Lung (tissue), 12 donors: ENCODE data around the gene SPDYA. TPM values are rescaled to one million over a fixed set of nuclear protein-coding genes. Genes with fewer than 3 reads are reported as not detected.

ENCODE experiments used
- ATAC-seq: fragments of 200-7000 bp; cut with Tn5 transposase; one replicate; pipeline ENCODE4 v1.9.1; 2020; ENCODE audit warnings: moderate number of reproducible peaks; ENCODE audit not compliant: insufficient read depth, low FRiP score
- DNase-seq, 3 donors: peaks; one replicate each; pipeline ENCODE4 v3.0.0-alpha.2; 2013 to 2017
- H3K27ac ChIP-seq, 2 donors: one replicate each; pipeline ENCODE4 v1.5.1; 2013; ENCODE audit warnings: mild to moderate bottlenecking in 2 of 2, moderate library complexity in 2 of 2, control low read depth in 1 of 2, inconsistent platforms in 1 of 2, low read depth in 1 of 2, low read length in 1 of 2
- H3K27me3 ChIP-seq, 3 donors: one replicate each; pipeline ENCODE4 v1.5.1; 2013; ENCODE audit warnings: low read length in 2 of 3; ENCODE audit not compliant: control insufficient read depth in 3 of 3, insufficient read depth in 3 of 3
- H3K36me3 ChIP-seq, 4 donors: one replicate each; pipeline ENCODE4 v1.5.1; 2013; ENCODE audit warnings: low read length in 4 of 4, mild to moderate bottlenecking in 1 of 4, moderate library complexity in 1 of 4; ENCODE audit not compliant: control insufficient read depth in 4 of 4, insufficient read depth in 4 of 4
- H3K4me1 ChIP-seq, 5 donors: one replicate each; pipeline ENCODE4 v1.5.1; 2013; ENCODE audit warnings: low read length in 5 of 5, mild to moderate bottlenecking in 2 of 5, moderate library complexity in 1 of 5; ENCODE audit not compliant: control insufficient read depth in 5 of 5, insufficient read depth in 5 of 5
- H3K4me3 ChIP-seq: one replicate; pipeline ENCODE4 v1.5.1; 2013; ENCODE audit warnings: mild to moderate bottlenecking, control low read depth, moderate library complexity
- H3K9ac ChIP-seq, 2 donors: one replicate each; pipeline ENCODE4 v1.5.1; 2013; ENCODE audit warnings: low read length in 2 of 2, control low read depth in 1 of 2; ENCODE audit not compliant: insufficient read depth in 1 of 2
- H3K9me3 ChIP-seq, 4 donors: one replicate each; pipeline ENCODE4 v1.5.1; 2013; ENCODE audit warnings: low read length in 3 of 4, mild to moderate bottlenecking in 1 of 4, moderate library complexity in 1 of 4; ENCODE audit not compliant: control insufficient read depth in 4 of 4, insufficient read depth in 3 of 4
- WGBS, 2 donors: extraction: QIAGEN DNeasy Blood & Tissue Kit; methylation state at CpG; one replicate each; pipeline ENCODE4 v1.1.7; 2013; 5-methylcytosine and 5-hydroxymethylcytosine counted together
- polyA plus RNA-seq, 2 donors: library from polyadenylated mRNA; stranded (reverse); fragments of 200-250 nt; gene quantifications; one replicate each; pipeline ENCODE4 v1.2.1, GENCODE V29; 2013
- total RNA-seq, 2 donors: library from RNA; depleted of rRNA in 1 of 2; stranded (reverse); fragments of >200 nt in 1 of 2; gene quantifications; one replicate each; pipeline ENCODE4 v1.2.1, GENCODE V29; 2014 to 2021
- TF ChIP-seq, protein P1 (sequence below): IDR thresholded peaks from 2 replicates; pipeline ENCODE4 v1.5.1; 2012; ENCODE audit warnings: mild to moderate bottlenecking; ENCODE audit errors: control extremely low read depth, extremely low read depth
- donor health status: control.
- donor health status: control.
- donor health status: Bipolar disorder and iron deficiency.
- donor health status: healthy.
- donor health status: DM: yes; HTN: yes; CAD: no.

The SPDYA gene
- total and polyA plus RNA-seq, 4 donors = 0.10 to 6.9 (median 0.62) TPM

DNA sequence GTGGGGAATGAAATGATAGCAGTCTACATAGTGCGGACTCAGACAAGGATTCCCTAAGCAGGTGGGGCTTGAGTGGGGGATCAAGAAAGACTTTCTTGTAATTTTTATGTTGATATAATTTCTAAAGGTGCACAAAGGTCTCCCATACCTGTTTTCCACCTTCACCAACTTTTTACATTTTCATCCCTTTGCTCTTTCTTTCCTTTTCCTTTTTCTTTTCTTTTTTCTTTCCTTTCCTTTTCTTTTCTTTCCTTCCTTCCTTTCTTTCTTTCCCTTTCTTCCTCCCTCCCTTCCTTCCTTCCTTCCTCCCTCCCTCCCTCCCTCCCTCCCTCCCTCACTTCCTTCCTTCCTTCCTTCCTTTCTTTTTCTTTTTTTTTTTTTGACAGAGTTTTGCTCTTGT is 69.6 kb downstream of the SPDYA start:
- Histone ChIP-seq H3K27ac (no peak overlapping the region), H3K36me3 (no peaks in the 10 kb centered on the region), H3K4me3 (no peak overlapping the region), H3K9me3 (no peaks in the 10 kb centered on the region), H3K27me3 (peaks cover 0 to 11% (median 0%) of the 10 kb centered on the region in 3 donors), H3K9ac (no peak overlapping the region), H3K4me1 (no peaks in the 10 kb centered on the region)
- WGBS, 2 donors = 82 to 87% methylated on average over 1 of the region's 1 CpG
- TF ChIP-seq, protein P1, sequence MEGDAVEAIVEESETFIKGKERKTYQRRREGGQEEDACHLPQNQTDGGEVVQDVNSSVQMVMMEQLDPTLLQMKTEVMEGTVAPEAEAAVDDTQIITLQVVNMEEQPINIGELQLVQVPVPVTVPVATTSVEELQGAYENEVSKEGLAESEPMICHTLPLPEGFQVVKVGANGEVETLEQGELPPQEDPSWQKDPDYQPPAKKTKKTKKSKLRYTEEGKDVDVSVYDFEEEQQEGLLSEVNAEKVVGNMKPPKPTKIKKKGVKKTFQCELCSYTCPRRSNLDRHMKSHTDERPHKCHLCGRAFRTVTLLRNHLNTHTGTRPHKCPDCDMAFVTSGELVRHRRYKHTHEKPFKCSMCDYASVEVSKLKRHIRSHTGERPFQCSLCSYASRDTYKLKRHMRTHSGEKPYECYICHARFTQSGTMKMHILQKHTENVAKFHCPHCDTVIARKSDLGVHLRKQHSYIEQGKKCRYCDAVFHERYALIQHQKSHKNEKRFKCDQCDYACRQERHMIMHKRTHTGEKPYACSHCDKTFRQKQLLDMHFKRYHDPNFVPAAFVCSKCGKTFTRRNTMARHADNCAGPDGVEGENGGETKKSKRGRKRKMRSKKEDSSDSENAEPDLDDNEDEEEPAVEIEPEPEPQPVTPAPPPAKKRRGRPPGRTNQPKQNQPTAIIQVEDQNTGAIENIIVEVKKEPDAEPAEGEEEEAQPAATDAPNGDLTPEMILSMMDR = no peak
- DNase-seq = no peak
- ATAC-seq = no peak

DNA sequence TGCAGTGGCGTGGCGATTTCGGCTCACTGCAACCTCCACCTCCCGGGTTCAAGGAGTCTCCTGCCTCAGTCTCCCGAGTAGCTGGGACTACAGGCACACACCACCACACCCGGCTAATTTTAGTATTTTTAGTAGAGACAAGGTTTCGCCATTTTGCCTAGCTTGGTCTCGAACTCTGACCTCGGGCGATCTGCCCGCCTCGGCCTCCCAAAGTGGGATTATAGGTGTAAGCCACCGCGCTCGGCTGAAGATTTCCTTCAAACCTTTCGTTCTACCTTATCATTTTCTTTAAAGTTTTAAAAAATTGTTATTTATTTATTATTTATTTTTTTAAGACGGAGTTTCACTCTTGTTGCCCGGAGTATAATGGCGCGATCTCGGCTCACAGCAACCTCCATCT is 82.9 kb downstream of the SPDYA start:
- Histone ChIP-seq H3K36me3 (peaks cover 0 to 6% (median 0%) of the 10 kb centered on the region in 4 donors), H3K27me3 (peaks cover 0 to 4% (median 0%) of the 10 kb centered on the region in 3 donors), H3K9me3 (no peaks in the 10 kb centered on the region), H3K27ac (no peak overlapping the region), H3K4me3 (no peak overlapping the region), H3K9ac (no peak overlapping the region), H3K4me1 (peaks cover 0 to 12% (median 8%) of the 10 kb centered on the region in 5 donors)
- TF ChIP-seq, protein P1 = no peak
- ATAC-seq (no peak), DNase-seq (no peak)
- WGBS, 2 donors = 96% methylated on average over 21 of the region's 21 CpGs

DNA sequence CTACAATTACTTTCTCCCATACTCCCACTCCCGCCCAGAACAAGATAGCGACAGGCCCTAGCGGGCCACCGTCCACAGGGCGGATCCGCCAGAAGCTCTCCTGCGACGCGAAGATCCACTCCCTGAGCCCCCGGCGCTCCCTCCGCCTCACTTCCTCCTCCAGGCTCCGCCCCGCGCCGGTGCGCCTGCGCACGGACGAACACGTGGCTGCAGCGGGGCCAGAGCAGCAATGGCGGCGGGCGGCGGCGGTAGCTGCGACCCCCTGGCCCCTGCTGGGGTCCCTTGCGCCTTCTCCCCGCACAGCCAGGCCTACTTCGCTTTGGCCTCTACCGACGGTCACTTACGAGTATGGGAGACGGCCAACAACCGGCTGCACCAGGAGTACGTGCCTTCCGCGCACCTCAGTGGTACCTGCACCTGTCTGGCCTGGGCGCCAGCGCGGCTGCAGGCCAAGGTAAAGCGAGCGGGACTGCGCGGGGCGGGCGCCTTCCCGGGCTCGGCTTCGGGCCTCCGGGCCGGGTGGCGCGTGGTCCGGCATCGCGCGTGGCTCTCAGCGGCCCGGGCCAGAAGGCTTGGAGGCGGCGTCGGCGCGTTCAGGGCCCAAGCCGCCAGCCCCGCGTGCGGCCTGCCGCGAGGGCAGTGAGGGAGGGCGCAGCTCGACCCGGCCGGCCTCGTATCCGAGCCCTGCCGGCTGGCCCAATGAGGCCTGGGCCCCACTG is 84.0 kb downstream of the SPDYA start, which contains the start of gene WDR43:
Gene WDR43, plus strand, starts transcription at position 198 of the 719 bp plus-strand sequence. Its CDS starts 32 bp downstream, at position 230.
- peak within 1 kb of the TSS; percentile 83 to 93 for H3K27ac ChIP-seq
- peaks cover 0 to 4% (median 0%) of the 10 kb centered on the region in 3 donors for H3K27me3 ChIP-seq
- peaks cover 0 to 6% (median 0%) of the 10 kb centered on the region in 4 donors for H3K36me3 ChIP-seq
- peak; percentile 98 to 99 (median 98) for DNase-seq
- TF ChIP-seq, protein P1 = no peak
- no peaks in the 10 kb centered on the region for H3K9me3 ChIP-seq
- peak; percentile 98 for ATAC-seq
- peak within 1 kb of the TSS; percentile 53 to 83 for H3K9ac ChIP-seq
- peak within 1 kb of the TSS; percentile 99 for H3K4me3 ChIP-seq
- 1% methylated on average over 56 to 79 of the region's 79 CpGs for WGBS, 2 donors
- H3K4me1 ChIP-seq = peaks cover 0 to 15% (median 8%) of the 10 kb centered on the region in 5 donors
